Mesodermal cell (in vitro differentiated cells): ENCODE results near the gene USP34.

Experiments
- H3K27ac ChIP-seq: 2 replicates; pipeline ENCODE4 v1.7.0; 2013; ENCODE audit warnings: mild to moderate bottlenecking, low read depth, low read length, moderate library complexity; ENCODE audit not compliant: severe bottlenecking
- H3K36me3 ChIP-seq: 2 replicates; pipeline ENCODE4 v1.7.1; 2013; ENCODE audit warnings: mild to moderate bottlenecking, low read length, moderate library complexity; ENCODE audit not compliant: control insufficient read depth, insufficient read depth
- H3K4me1 ChIP-seq: one replicate; pipeline ENCODE4 v1.7.1; 2013; ENCODE audit warnings: mild to moderate bottlenecking, low read length; ENCODE audit not compliant: insufficient read depth, control insufficient read depth, poor library complexity, severe bottlenecking
- H3K4me3 ChIP-seq: 2 replicates; pipeline ENCODE4 v1.7.0; 2013; ENCODE audit warnings: low read length, control low read depth, mild to moderate bottlenecking; ENCODE audit not compliant: insufficient read depth, poor library complexity, severe bottlenecking; ENCODE audit errors: extremely low read depth
- H3K9me3 ChIP-seq: 2 replicates; pipeline ENCODE4 v1.7.1; 2013; ENCODE audit warnings: mild to moderate bottlenecking, low read length, moderate library complexity; ENCODE audit not compliant: control insufficient read depth
- WGBS, 2 experiments: methylation state at CpG; one replicate each; pipeline ENCODE4 v1.1.5; 2013; ENCODE audit warnings: missing lambda C conversion rate in 2 of 2; ENCODE audit not compliant: insufficient coverage in 2 of 2; 5-methylcytosine and 5-hydroxymethylcytosine counted together

Gene USP34

DNA sequence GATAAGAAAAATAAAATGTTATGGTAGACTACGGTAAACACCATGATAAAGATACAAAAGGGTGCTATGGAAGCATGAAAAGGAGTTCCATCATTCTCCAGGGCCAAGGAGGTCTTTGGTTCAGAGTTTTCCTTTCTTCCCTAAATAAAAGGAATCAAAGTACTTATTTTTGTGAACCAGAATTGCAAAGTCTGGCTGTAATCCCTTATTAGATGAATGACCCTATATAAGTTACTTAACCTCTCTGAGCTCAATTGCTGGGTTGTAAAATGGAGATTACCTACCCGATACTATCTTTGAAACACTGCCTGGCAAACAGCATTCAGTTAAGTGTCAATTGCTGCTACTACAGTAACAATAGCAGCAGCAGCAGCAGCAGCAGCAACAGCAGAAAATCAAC is 218.9 kb downstream of the USP34 start:
- Histone ChIP-seq H3K4me1 (peaks cover 5% of the 10 kb centered on the region), H3K4me3 (no peak overlapping the region), H3K27ac (no peak overlapping the region), H3K36me3 (peaks cover 60% of the 10 kb centered on the region), H3K9me3 (no peaks in the 10 kb centered on the region)
- 83% methylated on average over 1 of the region's 2 CpGs; no CpG with 5 or more reads in 1 of the 2 experiments for WGBS, 2 experiments

DNA sequence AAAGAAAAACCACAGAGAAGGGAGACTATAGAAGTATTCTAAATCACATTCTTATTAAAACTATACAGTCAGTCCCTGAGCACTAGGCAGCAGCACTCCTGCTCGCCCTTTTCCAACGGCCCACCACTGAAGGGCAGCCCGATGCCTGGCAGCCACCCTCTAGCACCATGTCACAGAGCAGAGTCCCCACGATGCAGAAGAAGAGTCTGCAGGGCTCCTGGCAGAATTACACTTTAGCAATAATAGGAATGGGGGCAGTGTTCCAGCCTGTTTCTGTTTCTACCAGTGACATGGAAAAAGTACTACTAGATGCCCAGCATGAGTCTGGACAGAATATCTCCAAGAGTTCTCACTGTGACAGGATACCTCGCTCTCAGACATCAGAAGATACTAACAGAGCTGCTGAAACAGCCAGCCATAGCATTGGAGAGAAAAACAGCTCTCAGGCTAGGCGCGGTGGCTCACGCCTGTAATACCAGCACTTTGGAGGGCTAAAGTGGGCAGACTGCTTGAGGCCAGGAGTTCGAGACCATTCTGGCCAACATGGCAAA is 221.3 kb downstream of the USP34 start:
- 90 to 95% methylated on average over 9 of the region's 9 CpGs for WGBS, 2 experiments
- no peaks in the 10 kb centered on the region for H3K9me3 ChIP-seq
- H3K4me3 ChIP-seq, result no peak overlapping the region
- no peak overlapping the region for H3K27ac ChIP-seq
- peaks cover 60% of the 10 kb centered on the region for H3K36me3 ChIP-seq
- H3K4me1 ChIP-seq, result no peaks in the 10 kb centered on the region

DNA sequence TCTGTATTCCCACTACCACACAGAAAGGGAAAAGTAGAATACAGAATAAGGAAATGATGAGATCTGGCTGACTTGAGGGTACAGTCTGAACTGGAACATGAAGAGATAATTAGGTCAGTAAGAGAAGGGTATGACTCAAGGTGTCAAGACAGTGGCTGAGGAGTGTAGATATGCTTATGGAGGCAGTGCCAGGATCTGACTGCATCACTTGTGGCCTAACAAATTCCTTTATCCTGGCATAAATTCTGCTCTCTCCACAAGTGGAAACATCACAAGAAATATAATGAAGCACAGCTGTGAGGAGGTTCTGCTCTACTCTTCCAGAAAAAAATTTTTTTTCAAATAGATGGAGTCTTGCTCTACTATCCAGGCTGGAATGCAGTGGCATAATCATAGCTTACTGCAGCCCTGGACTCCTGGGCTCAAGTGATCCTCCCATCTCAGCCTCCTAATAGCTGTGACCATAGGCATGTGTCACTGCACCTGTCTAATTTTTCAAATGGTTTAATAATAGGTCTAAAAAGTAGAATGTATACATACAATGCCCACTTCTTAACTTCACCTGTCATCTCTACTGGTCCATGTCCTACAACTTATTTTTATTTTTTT is 223.6 kb downstream of the USP34 start:
- Histone ChIP-seq H3K4me3 (no peak overlapping the region), H3K9me3 (no peaks in the 10 kb centered on the region), H3K4me1 (no peaks in the 10 kb centered on the region), H3K36me3 (peaks cover 65% of the 10 kb centered on the region), H3K27ac (no peak overlapping the region)

DNA sequence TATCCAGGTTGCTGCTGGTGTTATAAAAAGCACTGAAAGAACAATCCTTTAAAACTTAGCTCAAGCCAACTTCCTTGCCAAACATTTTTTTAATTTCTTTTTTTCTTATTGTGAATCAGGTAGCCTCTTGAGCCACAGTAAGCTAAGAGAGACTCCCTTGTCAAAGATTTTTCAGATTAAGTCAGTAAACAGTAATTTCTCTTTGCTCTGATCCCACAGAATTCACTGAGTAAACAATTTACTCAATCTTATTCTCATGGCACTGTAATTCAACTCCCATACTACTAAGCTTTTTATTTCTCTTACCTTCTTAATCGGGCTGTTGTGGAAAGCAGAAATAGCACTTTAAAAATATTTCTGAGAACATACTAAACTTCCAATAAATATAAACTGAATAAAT is 226.2 kb downstream of the USP34 start:
- Histone ChIP-seq H3K4me3 (no peak overlapping the region), H3K9me3 (no peaks in the 10 kb centered on the region), H3K36me3 (peaks cover 67% of the 10 kb centered on the region), H3K4me1 (no peaks in the 10 kb centered on the region), H3K27ac (no peak overlapping the region)
- no CpG with 5 or more reads among the region's 1 CpG for WGBS, 2 experiments

DNA sequence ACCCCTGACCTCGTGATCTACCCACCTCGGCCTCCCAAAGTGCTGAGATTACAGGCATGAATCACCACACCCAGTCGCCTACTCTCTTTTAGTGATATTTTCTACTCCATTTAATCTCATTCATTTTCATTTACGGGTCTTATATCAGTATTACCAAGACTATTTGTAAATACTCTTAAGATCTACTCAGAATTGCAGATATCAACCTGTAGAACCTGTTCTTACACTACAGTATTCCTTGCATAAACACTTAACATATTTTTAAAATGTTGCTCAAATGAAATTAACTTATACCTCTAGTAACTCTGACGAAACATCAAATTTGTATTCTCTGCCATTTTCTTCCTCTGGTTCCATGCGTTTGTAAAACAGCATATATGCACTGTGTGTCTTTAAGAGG is 229.6 kb downstream of the USP34 start:
- peaks cover 44% of the 10 kb centered on the region for H3K36me3 ChIP-seq
- WGBS, 2 experiments, result 89 to 95% methylated on average over 4 of the region's 6 CpGs
- H3K9me3 ChIP-seq, result no peaks in the 10 kb centered on the region
- H3K4me1 ChIP-seq, result no peaks in the 10 kb centered on the region
- no peak overlapping the region for H3K4me3 ChIP-seq
- no peak overlapping the region for H3K27ac ChIP-seq

DNA sequence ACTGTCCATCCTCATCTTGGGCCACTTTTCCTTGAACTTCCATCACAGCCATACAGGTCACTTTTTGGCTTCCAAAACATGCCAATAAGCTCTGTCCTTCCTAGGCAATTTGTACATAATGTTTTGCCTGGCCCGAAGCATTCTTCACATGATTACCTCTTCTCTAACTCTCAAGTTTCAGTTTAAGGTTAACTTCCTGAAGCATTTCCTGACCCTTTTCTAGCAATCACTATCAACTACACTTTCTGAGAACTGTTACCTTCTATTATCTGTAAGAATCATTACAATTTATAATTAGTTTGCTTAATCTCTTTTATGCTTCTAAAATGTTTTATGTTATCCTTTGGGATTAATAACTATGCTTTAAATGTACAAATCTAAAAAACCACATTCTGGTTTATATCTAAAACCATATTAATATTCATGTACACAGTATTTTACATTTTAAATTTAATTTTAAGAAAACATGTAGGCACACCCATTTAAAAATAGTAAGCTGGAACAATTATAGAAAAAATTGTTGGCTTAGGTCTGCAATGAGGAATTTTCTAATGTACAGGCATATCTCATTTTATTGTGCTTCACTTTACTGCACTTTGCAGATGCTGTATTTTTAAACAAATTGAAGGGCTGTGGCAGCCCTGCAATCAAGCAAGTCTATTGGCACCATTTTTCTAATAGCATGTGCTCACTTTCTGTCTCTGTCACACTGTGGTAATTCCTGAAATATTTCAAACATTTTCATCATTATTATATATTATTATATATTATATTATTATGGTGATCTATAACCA is 232.5 kb downstream of the USP34 start:
- Histone ChIP-seq H3K4me1 (no peaks in the 10 kb centered on the region), H3K4me3 (no peak overlapping the region), H3K27ac (no peak overlapping the region), H3K36me3 (peaks cover 42% of the 10 kb centered on the region), H3K9me3 (no peaks in the 10 kb centered on the region)
- 92 to 100% methylated on average over 1 of the region's 1 CpG for WGBS, 2 experiments

DNA sequence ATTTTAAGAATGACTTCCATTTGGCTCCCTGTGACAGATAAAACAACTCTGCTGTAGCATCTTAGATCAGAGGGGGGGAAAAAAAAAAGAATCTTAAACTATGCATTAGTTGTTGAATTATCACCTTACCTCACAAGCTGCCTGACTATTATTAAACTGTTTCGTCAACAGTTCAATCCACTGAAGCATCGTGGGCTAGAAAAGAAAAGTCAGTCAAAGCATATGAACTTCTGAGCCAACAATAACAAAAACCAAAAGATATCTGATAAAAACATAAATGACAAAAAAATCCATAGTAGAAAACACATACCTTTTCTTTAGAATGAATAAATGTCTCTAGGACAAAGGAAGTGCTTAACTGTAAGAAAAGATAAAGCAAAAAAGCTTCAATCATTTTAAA is 235.2 kb downstream of the USP34 start:
- WGBS, 2 experiments, result 100% methylated on average over 2 of the region's 2 CpGs; no CpG with 5 or more reads in 1 of the 2 experiments
- no peak overlapping the region for H3K4me3 ChIP-seq
- H3K4me1 ChIP-seq, result no peaks in the 10 kb centered on the region
- H3K36me3 ChIP-seq, result peaks cover 44% of the 10 kb centered on the region
- no peak overlapping the region for H3K27ac ChIP-seq
- H3K9me3 ChIP-seq, result no peaks in the 10 kb centered on the region

DNA sequence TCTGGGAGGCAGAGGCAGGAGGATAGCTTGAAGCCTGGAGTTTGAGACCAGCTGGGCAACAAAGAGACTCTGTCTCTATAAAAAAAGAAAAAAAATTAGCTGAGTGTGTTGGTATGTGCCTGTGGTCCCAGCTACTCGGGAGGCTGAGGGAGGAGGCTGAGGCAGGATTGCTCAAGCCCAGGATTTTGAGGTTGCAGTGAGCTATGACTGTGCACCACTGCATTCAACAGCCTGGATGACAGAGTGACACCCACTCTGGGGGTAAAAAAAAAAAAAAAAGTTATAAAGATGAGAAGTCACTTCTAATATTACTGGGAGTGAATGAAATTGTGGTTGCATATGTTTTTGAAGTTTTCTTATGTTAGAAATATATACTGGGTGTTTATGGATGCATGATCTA is 237.3 kb downstream of the USP34 start:
- H3K27ac ChIP-seq, result no peak overlapping the region
- no peak overlapping the region for H3K4me3 ChIP-seq
- 100% methylated on average over 1 of the region's 1 CpG for WGBS, 2 experiments
- peaks cover 48% of the 10 kb centered on the region for H3K36me3 ChIP-seq
- no peaks in the 10 kb centered on the region for H3K4me1 ChIP-seq
- H3K9me3 ChIP-seq, result no peaks in the 10 kb centered on the region

DNA sequence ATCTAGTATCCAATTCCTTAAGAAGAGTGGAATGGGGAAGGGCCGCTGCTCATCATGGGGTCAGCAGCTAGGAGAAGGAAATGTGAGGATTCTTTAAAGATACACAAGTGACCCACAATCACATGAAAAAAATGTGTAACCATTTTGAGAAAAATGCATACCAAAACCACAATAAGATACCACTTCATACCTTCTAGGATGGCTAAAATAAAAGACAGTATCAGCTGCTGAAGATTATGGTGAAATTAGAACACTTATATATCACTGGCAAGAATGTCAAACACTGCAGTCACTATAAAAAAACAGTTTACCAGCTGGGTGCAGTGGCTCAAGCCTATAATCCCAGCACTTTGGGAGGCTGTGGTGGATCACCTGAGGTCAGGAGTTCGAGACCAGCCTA is 241.0 kb downstream of the USP34 start:
- H3K36me3 ChIP-seq, result peaks cover 55% of the 10 kb centered on the region
- no peak overlapping the region for H3K4me3 ChIP-seq
- no peaks in the 10 kb centered on the region for H3K4me1 ChIP-seq
- H3K27ac ChIP-seq, result no peak overlapping the region
- WGBS, 2 experiments, result no CpG with 5 or more reads among the region's 2 CpGs
- no peaks in the 10 kb centered on the region for H3K9me3 ChIP-seq

DNA sequence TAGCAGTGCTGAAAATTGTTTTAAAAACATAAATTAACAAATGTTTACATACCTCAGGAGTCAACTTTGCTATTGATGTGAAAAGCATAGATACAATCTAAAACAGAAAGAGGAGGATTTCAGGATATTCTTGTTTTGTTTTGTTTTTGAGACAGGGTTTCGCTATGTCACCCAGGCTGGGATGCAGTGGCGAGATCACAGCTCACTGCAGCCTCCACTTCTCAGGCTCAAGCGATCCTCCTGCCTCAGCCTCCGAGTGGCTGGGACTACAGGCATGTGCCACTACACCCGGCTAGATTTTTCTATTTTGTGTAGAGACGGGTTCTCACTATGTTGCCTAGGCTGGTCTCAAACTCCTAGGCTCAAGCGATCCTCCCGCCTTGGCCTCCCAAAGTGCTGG is 248.3 kb downstream of the USP34 start:
- 87 to 94% methylated on average over 6 to 8 of the region's 8 CpGs for WGBS, 2 experiments
- H3K27ac ChIP-seq, result no peak overlapping the region
- no peaks in the 10 kb centered on the region for H3K9me3 ChIP-seq
- no peaks in the 10 kb centered on the region for H3K4me1 ChIP-seq
- H3K36me3 ChIP-seq, result peaks cover 66% of the 10 kb centered on the region
- H3K4me3 ChIP-seq, result no peak overlapping the region

DNA sequence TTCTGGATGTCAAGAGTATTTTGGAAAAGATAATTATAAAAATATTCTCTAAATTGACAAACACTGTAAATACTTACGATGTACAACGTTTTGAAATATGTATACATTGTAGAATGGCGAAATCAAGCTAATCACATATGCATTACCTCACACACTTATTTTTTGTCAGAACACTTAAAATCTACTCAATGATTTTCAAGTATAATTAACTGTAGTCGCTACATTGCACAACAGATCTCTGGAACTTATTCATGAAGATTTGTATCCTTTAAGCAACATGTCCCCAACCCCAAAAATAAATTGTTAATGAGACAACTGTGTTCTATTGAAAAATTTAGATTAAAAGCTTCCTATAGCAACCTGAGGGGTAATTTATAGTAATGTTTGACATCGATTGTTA is 249.1 kb downstream of the USP34 start:
- no peaks in the 10 kb centered on the region for H3K4me1 ChIP-seq
- peaks cover 62% of the 10 kb centered on the region for H3K36me3 ChIP-seq
- no peak overlapping the region for H3K4me3 ChIP-seq
- WGBS, 2 experiments, result 100% methylated on average over 3 of the region's 5 CpGs; no CpG with 5 or more reads in 1 of the 2 experiments
- no peak overlapping the region for H3K27ac ChIP-seq
- no peaks in the 10 kb centered on the region for H3K9me3 ChIP-seq
